ENCODE results near the gene HRK.

DNA sequence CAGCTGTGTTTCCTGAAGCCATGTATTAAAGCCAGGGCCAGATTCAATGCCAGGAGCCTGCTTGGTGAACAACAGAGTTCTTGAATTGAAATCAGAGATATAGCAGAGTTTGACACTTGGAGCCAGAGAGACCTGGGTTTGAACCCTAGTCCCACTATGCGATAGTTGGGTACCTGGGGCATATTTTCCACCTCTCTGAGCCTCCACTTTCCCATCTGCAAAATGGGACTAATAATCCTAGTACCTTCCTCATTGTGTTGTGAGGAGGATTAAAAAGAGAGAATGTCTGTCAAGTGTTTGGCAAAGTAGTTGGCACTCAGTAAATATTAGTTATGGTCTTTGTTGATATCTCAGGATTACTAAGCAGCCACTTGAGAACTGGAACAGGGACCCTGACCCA, 6.0 kb upstream of the HRK start:
- TF ChIP-seq NFYB (IDR thresholded peaks at IDR 0.05; ENCODE audit: insufficient read depth, low read depth, low read length) (no peak), EZH2 (IDR thresholded peaks at IDR 0.05; ENCODE audit: borderline replicate concordance, control insufficient read depth, low read depth, low read length) (no peak), HDAC2 (IDR thresholded peaks at IDR 0.05) (no peak), YY1 (IDR thresholded peaks at IDR 0.05; ENCODE audit: low read depth, low read length) (no peak)
- TF ChIP-seq, protein P1, sequence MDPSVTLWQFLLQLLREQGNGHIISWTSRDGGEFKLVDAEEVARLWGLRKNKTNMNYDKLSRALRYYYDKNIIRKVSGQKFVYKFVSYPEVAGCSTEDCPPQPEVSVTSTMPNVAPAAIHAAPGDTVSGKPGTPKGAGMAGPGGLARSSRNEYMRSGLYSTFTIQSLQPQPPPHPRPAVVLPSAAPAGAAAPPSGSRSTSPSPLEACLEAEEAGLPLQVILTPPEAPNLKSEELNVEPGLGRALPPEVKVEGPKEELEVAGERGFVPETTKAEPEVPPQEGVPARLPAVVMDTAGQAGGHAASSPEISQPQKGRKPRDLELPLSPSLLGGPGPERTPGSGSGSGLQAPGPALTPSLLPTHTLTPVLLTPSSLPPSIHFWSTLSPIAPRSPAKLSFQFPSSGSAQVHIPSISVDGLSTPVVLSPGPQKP (IDR thresholded peaks at IDR 0.05; ENCODE audit: low read depth, low read length), result no peak
- TF ChIP-seq, protein P2, sequence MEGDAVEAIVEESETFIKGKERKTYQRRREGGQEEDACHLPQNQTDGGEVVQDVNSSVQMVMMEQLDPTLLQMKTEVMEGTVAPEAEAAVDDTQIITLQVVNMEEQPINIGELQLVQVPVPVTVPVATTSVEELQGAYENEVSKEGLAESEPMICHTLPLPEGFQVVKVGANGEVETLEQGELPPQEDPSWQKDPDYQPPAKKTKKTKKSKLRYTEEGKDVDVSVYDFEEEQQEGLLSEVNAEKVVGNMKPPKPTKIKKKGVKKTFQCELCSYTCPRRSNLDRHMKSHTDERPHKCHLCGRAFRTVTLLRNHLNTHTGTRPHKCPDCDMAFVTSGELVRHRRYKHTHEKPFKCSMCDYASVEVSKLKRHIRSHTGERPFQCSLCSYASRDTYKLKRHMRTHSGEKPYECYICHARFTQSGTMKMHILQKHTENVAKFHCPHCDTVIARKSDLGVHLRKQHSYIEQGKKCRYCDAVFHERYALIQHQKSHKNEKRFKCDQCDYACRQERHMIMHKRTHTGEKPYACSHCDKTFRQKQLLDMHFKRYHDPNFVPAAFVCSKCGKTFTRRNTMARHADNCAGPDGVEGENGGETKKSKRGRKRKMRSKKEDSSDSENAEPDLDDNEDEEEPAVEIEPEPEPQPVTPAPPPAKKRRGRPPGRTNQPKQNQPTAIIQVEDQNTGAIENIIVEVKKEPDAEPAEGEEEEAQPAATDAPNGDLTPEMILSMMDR (IDR thresholded peaks at IDR 0.05 in 2 of 3, conservative IDR thresholded peaks at IDR 0.05 in 1 of 3; ENCODE audit: control insufficient read depth in 2 of 3, extremely low read depth in 1 of 3, insufficient read depth in 1 of 3, low read depth in 3 of 3, low read length in 3 of 3), result no peak

Data from GM12878 (cell line).